Activated naive CD8-positive, alpha-beta T cell treated with anti-CD3 and anti-CD28 coated beads, Interleukin-2, amount 50 U/mL, for 24 hours (primary cell): ENCODE results near the gene SLC12A3.

ENCODE experiments used
- ATAC-seq: fragments of 150-1000 bp; cut with Tn5 transposase; one replicate; pipeline ENCODE4 v1.10.0; 2021
- DNase-seq: peaks from one replicate; pipeline ENCODE4 v3.0.0; 2021
- H3K27ac Mint-ChIP-seq: one replicate; pipeline ENCODE4 v1.8.0; 2021; ENCODE audit warnings: mild to moderate bottlenecking, mixed read lengths
- H3K27me3 Mint-ChIP-seq: one replicate; pipeline ENCODE4 v1.8.0; 2021; ENCODE audit warnings: mixed read lengths
- H3K36me3 Mint-ChIP-seq: one replicate; pipeline ENCODE4 v1.8.0; 2021; ENCODE audit warnings: low read depth, mixed read lengths
- H3K4me1 Mint-ChIP-seq: one replicate; pipeline ENCODE4 v1.8.0; 2021; ENCODE audit warnings: mixed read lengths
- H3K4me3 Mint-ChIP-seq: one replicate; pipeline ENCODE4 v1.8.0; 2021; ENCODE audit warnings: mild to moderate bottlenecking, moderate library complexity, mixed read lengths
- H3K9me3 Mint-ChIP-seq: one replicate; pipeline ENCODE4 v1.8.0; 2021; ENCODE audit warnings: mixed read lengths

Gene SLC12A3

GRCh38 chr16:56939801-56940200, 74.8 kb downstream of the SLC12A3 start:
- Mint-ChIP-seq H3K9me3 (no peaks in the 10 kb centered on the region), H3K27ac (peak overlapping the region; percentile 93), H3K36me3 (peaks cover 91% of the 10 kb centered on the region), H3K27me3 (no peaks in the 10 kb centered on the region), H3K4me1 (peaks cover 97% of the 10 kb centered on the region), H3K4me3 (peak overlapping the region; percentile 70)
- no peak for DNase-seq
- ATAC-seq: no peak

GRCh38 chr16:56941092-56941491, 76.1 kb downstream of the SLC12A3 start:
- no peak for ATAC-seq
- peaks cover 96% of the 10 kb centered on the region for H3K4me1 Mint-ChIP-seq
- no peak overlapping the region for H3K4me3 Mint-ChIP-seq
- no peak for DNase-seq
- H3K27ac Mint-ChIP-seq: peak overlapping the region; percentile 81
- no peaks in the 10 kb centered on the region for H3K9me3 Mint-ChIP-seq
- H3K36me3 Mint-ChIP-seq: peaks cover 82% of the 10 kb centered on the region
- H3K27me3 Mint-ChIP-seq: no peaks in the 10 kb centered on the region

DNA sequence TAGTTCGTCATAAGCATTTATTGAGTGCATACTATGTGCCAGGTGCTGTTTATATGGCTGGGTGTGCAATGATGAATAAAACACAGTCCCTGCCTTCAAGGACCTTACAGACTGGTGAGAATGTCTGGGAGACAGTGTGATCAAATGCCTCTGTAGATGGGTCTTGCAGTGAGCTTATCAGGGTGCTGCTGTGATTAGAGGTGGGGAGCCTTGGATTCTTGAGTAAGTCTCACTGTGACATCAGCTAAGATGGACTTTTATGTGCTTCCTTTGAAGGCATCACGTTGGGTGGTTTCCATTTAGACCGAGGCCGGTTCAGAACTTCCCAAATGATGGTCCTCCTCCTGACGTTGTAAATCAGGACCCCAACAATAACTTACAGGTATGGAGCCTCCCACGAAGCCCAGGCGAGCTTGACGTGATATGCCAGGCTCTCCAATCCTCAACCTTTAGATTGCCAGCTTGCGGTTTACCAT, 76.9 kb downstream of the SLC12A3 start:
- Mint-ChIP-seq H3K4me1 (peaks cover 94% of the 10 kb centered on the region), H3K4me3 (no peak overlapping the region), H3K27me3 (no peaks in the 10 kb centered on the region), H3K27ac (peak overlapping the region; percentile 57), H3K9me3 (no peaks in the 10 kb centered on the region), H3K36me3 (peaks cover 79% of the 10 kb centered on the region)
- DNase-seq: no peak
- no peak for ATAC-seq

- Mint-ChIP-seq H3K27ac (peak overlapping the region; percentile 93), H3K4me1 (peaks cover 76% of the 10 kb centered on the region), H3K27me3 (no peaks in the 10 kb centered on the region), H3K36me3 (peaks cover 62% of the 10 kb centered on the region), H3K4me3 (peak overlapping the region; percentile 40), H3K9me3 (no peaks in the 10 kb centered on the region)
- no peak for DNase-seq
- ATAC-seq: no peak
Observed at GRCh38 chr16:56943761-56944375, 78.9 kb downstream of the SLC12A3 start.

- H3K36me3 Mint-ChIP-seq: peaks cover 49% of the 10 kb centered on the region
- H3K9me3 Mint-ChIP-seq: no peaks in the 10 kb centered on the region
- no peaks in the 10 kb centered on the region for H3K27me3 Mint-ChIP-seq
- peak overlapping the region; percentile 93 for H3K27ac Mint-ChIP-seq
- ATAC-seq: peak; percentile 85
- DNase-seq: peak; percentile 52
- peak overlapping the region; percentile 49 for H3K4me3 Mint-ChIP-seq
- H3K4me1 Mint-ChIP-seq: peaks cover 63% of the 10 kb centered on the region
Observed at GRCh38 chr16:56944954-56945839, 80.2 kb downstream of the SLC12A3 start.

DNA sequence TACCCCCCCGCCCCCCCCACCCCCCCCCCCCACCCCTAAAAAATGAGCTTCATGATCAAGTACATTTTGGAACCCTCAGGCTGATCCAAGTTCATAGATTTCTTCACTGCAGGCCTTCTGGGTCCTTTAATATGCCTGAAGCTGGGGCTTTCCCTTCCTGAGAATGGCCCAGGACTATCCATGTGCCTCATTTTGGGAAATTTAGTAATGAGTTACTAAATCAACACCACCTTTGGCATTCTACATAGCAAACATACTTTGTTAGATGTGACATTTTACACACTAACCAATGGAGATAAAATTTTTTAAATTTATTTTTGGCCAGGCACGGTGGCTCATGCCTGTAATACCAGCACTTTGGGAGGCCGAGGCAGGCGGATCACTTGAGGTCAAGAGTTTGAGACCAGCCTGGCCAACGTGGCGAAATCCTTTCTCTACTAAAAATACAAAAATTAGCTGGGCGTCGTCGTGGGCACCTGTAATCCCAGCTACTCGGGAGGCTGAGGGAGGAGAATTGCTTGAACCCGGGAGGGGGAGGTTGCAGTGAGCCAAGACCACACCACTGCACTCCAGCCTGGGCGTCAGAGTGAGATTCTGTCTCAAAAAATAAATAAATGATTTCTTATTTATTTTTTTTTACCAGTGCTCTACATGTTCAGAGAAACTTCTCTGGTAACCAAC, 81.0 kb downstream of the SLC12A3 start:
- ATAC-seq (no peak), DNase-seq (no peak)
- no peak overlapping the region for H3K4me3 Mint-ChIP-seq
- no peaks in the 10 kb centered on the region for H3K27me3 Mint-ChIP-seq
- H3K9me3 Mint-ChIP-seq: no peaks in the 10 kb centered on the region
- H3K36me3 Mint-ChIP-seq: peaks cover 43% of the 10 kb centered on the region
- peak overlapping the region; percentile 54 for H3K27ac Mint-ChIP-seq
- peaks cover 63% of the 10 kb centered on the region for H3K4me1 Mint-ChIP-seq

- Mint-ChIP-seq H3K9me3 (no peaks in the 10 kb centered on the region), H3K4me1 (peaks cover 64% of the 10 kb centered on the region), H3K4me3 (no peak overlapping the region), H3K27me3 (no peaks in the 10 kb centered on the region), H3K27ac (peak overlapping the region; percentile 57), H3K36me3 (peaks cover 36% of the 10 kb centered on the region)
- DNase-seq (no peak), ATAC-seq (no peak)
Observed at GRCh38 chr16:56946767-56947603, 82.0 kb downstream of the SLC12A3 start.

- ATAC-seq (no peak), DNase-seq (no peak)
- H3K27ac Mint-ChIP-seq: no peak overlapping the region
- H3K4me3 Mint-ChIP-seq: no peak overlapping the region
- H3K27me3 Mint-ChIP-seq: no peaks in the 10 kb centered on the region
- no peaks in the 10 kb centered on the region for H3K9me3 Mint-ChIP-seq
- H3K36me3 Mint-ChIP-seq: peaks cover 31% of the 10 kb centered on the region
- peaks cover 58% of the 10 kb centered on the region for H3K4me1 Mint-ChIP-seq
Observed at GRCh38 chr16:56947604-56947995, 82.6 kb downstream of the SLC12A3 start.

DNA sequence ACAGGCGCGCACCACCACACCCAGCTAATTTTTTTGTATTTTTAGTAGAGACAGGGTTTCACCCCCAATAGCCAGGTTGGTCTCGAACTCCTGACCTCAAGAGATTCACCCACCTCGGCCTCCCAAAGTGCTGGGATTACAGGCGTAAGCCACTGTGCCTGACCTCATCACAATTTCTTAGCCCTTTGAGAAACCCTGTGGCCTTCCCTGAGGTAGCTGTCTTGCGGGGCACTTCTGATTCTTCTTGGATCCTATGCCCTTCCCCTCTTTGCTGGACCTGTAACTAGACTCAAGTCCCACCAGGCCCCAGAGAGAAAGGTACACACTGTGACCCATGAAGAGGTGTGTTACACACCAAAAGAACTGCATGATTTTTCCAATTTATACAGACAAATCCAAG, 83.2 kb downstream of the SLC12A3 start:
- no peak for ATAC-seq
- Mint-ChIP-seq H3K9me3 (no peaks in the 10 kb centered on the region), H3K4me3 (no peak overlapping the region), H3K36me3 (peaks cover 25% of the 10 kb centered on the region), H3K4me1 (peaks cover 51% of the 10 kb centered on the region), H3K27ac (no peak overlapping the region), H3K27me3 (no peaks in the 10 kb centered on the region)
- DNase-seq: no peak

DNA sequence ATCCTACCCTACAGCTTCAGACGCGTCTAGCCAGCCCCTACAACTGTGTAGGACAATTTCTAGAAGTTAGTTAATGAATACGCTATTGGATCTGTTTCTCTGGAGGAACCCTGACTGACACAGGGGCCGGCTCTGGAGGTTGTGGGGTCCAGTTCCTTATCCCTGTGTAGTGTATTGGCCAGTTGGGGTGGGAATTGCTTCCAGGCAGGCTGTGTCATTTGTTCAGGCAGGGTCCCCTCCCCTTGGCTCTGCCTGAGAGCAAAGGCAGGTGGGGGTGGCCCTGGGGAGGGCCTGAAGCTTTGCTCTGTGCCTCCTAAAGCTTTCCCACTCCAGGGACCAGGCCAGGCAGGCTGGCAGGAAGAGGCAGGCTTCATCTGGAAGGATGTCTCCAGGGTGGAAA, 85.0 kb downstream of the SLC12A3 start:
- ATAC-seq: no peak
- no peak overlapping the region for H3K27ac Mint-ChIP-seq
- DNase-seq: no peak
- no peaks in the 10 kb centered on the region for H3K27me3 Mint-ChIP-seq
- H3K4me3 Mint-ChIP-seq: no peak overlapping the region
- peaks cover 33% of the 10 kb centered on the region for H3K4me1 Mint-ChIP-seq
- H3K36me3 Mint-ChIP-seq: peaks cover 7% of the 10 kb centered on the region
- no peaks in the 10 kb centered on the region for H3K9me3 Mint-ChIP-seq

DNA sequence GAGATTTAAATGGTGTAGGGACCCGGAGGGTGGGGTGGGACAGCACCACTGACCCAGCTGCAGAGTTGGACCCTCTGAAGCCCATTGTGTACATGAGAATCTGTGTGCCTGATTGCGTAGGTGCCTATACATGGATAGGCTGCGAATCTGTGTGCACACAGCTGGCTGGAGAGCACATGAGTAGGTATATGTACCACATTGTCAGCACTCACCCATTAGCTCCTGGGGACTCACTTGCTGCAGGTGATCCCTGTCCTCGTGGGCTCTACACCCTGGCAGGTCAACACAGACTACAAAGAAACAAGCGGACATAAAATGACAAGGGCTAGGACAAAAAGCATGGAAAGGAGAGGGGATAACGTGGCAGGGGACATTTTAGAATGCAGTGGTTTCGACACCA, 85.4 kb downstream of the SLC12A3 start:
- H3K4me1 Mint-ChIP-seq: peaks cover 29% of the 10 kb centered on the region
- ATAC-seq (no peak), DNase-seq (no peak)
- no peaks in the 10 kb centered on the region for H3K27me3 Mint-ChIP-seq
- H3K4me3 Mint-ChIP-seq: no peak overlapping the region
- H3K27ac Mint-ChIP-seq: peak overlapping the region; percentile 10
- H3K9me3 Mint-ChIP-seq: no peaks in the 10 kb centered on the region
- peaks cover 7% of the 10 kb centered on the region for H3K36me3 Mint-ChIP-seq

DNA sequence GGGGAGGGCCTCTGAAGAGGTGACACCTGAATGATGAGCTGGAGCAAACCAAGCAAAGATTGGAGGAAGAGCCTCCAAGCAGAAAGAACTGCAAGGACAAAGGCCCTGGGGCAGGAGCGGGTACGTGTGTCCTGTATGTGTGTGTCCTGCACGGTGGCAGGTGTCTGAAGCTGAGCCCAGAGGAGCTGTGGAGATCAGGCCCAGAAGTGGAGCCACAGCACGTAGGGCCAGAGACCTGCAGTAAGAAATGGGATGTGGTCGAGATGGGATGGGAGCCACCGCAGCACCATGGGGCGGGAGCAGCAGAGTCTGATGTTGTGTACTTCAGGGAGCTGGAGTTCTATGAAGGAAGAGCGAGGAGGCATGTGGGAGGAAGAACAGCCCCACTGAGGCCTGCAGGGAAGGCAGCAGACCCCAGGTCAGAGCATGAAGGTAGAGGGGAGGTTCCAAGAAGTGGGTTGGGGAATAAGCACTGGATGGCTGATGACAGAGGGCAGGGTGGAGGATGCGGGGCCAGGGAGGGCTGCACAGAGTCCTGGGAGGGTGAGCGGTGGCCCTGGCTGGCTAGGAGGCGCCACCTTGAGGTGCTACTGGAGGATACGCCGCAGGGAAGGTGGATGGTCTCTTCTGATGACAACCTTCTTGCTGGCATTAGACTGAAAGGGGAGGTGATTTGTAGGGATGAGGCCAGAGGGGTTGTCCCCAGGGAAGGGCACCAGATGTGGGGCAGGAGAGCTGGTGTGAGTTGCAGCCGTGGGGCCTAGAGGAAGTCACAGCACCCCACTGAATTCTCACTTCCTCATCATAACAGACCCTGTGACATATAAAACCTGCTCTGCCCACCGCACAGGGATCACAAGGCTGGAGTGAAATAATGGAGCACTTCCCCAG, 86.1 kb downstream of the SLC12A3 start:
- Mint-ChIP-seq H3K36me3 (peaks cover 6% of the 10 kb centered on the region), H3K4me1 (peaks cover 24% of the 10 kb centered on the region), H3K9me3 (no peaks in the 10 kb centered on the region), H3K4me3 (no peak overlapping the region), H3K27me3 (no peaks in the 10 kb centered on the region), H3K27ac (peak overlapping the region; percentile 10)
- DNase-seq (peak; percentile 74), ATAC-seq (peak; percentile 93)

DNA sequence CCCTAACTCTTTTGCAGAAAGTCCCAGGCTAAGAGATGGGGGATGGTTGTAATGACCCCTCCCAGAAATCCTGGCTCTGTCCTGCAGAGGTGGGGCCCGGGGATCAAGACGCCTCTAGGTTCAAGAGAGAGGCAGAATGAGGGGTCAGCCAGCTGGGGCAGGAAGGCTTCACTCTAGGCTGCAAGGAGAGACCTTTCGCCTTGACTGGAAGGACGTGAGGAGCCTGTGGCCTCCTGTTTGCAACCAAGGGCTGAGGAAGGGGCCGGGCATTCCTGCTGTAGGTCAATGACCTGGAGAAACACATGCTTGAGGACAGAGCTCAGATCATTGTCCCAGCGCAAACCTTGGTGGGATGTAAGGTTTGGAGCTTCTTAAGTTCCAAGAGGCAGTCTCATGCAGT, 88.0 kb downstream of the SLC12A3 start:
- Mint-ChIP-seq H3K9me3 (no peaks in the 10 kb centered on the region), H3K4me3 (no peak overlapping the region), H3K36me3 (no peaks in the 10 kb centered on the region), H3K4me1 (peaks cover 17% of the 10 kb centered on the region), H3K27me3 (no peaks in the 10 kb centered on the region), H3K27ac (no peak overlapping the region)
- DNase-seq (no peak), ATAC-seq (no peak)
